Activated effector memory CD4-positive, alpha-beta T cell treated with anti-CD3 and anti-CD28 coated beads, Interleukin-2, amount 50 U/mL, for 16 hours (primary cell): ENCODE data around the gene CARS2.

Experiments used
- DNase-seq: peaks from one replicate; pipeline ENCODE4 v3.0.0-alpha.2; 2020

CARS2 gene

GRCh38 chr13:110680852-110681251, 25.1 kb downstream of the CARS2 start:
- DNase-seq, result peak; percentile 66

- no peak for DNase-seq
These were observed 28.0 kb downstream of the CARS2 start for GRCh38 chr13:110677731-110678545.

GRCh38 chr13:110676595-110677587, 29.0 kb downstream of the CARS2 start:
- DNase-seq, result peak; percentile 71

GRCh38 chr13:110669814-110670213, 36.1 kb downstream of the CARS2 start:
- peak; percentile 49 for DNase-seq

GRCh38 chr13:110669036-110669435, 36.9 kb downstream of the CARS2 start:
- peak; percentile 33 for DNase-seq

- DNase-seq, result no peak
These were observed 39.7 kb downstream of the CARS2 start for GRCh38 chr13:110666255-110666533.

GRCh38 chr13:110665491-110666254, 40.2 kb downstream of the CARS2 start:
- no peak for DNase-seq

- DNase-seq, result no peak
These were observed 41.2 kb downstream of the CARS2 start for GRCh38 chr13:110664673-110665072.

GRCh38 chr13:110664041-110664440, 41.9 kb downstream of the CARS2 start:
- no peak for DNase-seq

GRCh38 chr13:110663491-110663890, 42.4 kb downstream of the CARS2 start:
- no peak for DNase-seq

GRCh38 chr13:110662777-110663443, 43.0 kb downstream of the CARS2 start:
- DNase-seq, result no peak

- DNase-seq, result no peak
These were observed 43.8 kb downstream of the CARS2 start for GRCh38 chr13:110662091-110662490.

GRCh38 chr13:110661256-110661655, 44.7 kb downstream of the CARS2 start:
- DNase-seq, result no peak

- DNase-seq, result peak; percentile 47
These were observed 47.6 kb downstream of the CARS2 start for GRCh38 chr13:110658218-110658911.

GRCh38 chr13:110657196-110657595, 48.7 kb downstream of the CARS2 start:
- no peak for DNase-seq

GRCh38 chr13:110653851-110654250, 52.1 kb downstream of the CARS2 start:
- no peak for DNase-seq

- DNase-seq, result no peak
These were observed 52.6 kb downstream of the CARS2 start for GRCh38 chr13:110653271-110653670.

- no peak for DNase-seq
These were observed 53.2 kb downstream of the CARS2 start for GRCh38 chr13:110652764-110653163.

- DNase-seq, result no peak
These were observed 53.6 kb downstream of the CARS2 start for GRCh38 chr13:110652231-110652730.

- DNase-seq, result no peak
These were observed 54.1 kb downstream of the CARS2 start for GRCh38 chr13:110651726-110652230.

GRCh38 chr13:110651271-110651670, 54.6 kb downstream of the CARS2 start:
- no peak for DNase-seq
